Spinal cord (tissue), 10 donors: Measurements from ENCODE around the gene REXO2. TPM values are rescaled to one million over a fixed set of nuclear protein-coding genes. Genes with fewer than 3 reads are reported as not detected.

ENCODE experiments used
- DNase-seq, 6 donors: peaks; one replicate each; pipeline versions ENCODE4 v3.0.0 to v3.0.0-alpha.2; 2013 to 2015; ENCODE audit warnings: low spot score in 6 of 6, low read depth in 4 of 6
- H3K27ac ChIP-seq: one replicate; pipeline ENCODE4 v1.5.1; 2013; ENCODE audit warnings: low read depth, low read length, control low read depth
- H3K27me3 ChIP-seq: one replicate; pipeline ENCODE4 v1.6.1; 2013; ENCODE audit warnings: low read length; ENCODE audit not compliant: control insufficient read depth, insufficient read depth
- H3K36me3 ChIP-seq: one replicate; pipeline ENCODE4 v1.6.1; 2013; ENCODE audit warnings: low read length; ENCODE audit not compliant: control insufficient read depth, insufficient read depth
- H3K4me1 ChIP-seq: one replicate; pipeline ENCODE4 v1.6.1; 2013; ENCODE audit warnings: low read length; ENCODE audit not compliant: control insufficient read depth, insufficient read depth
- H3K4me3 ChIP-seq: one replicate; pipeline ENCODE4 v1.5.1; 2013; ENCODE audit warnings: low read depth, low read length, control low read depth
- H3K9me3 ChIP-seq: one replicate; pipeline ENCODE4 v1.6.1; 2013; ENCODE audit warnings: low read length; ENCODE audit not compliant: control insufficient read depth, insufficient read depth
- WGBS: methylation state at CpG from one replicate; pipeline ENCODE4 v1.1.5; 2013; ENCODE audit warnings: missing lambda C conversion rate; ENCODE audit not compliant: insufficient coverage; 5-methylcytosine and 5-hydroxymethylcytosine counted together
- polyA plus RNA-seq, 2 donors: library from polyadenylated mRNA; unstranded; fragments of 120-200 nt; gene quantifications; one replicate each; pipeline ENCODE4 v1.2.1, GENCODE V29; 2013; ENCODE audit not compliant: insufficient read length in 2 of 2
- total RNA-seq, 2 donors: library from RNA; depleted of rRNA in 1 of 2; stranded (reverse); fragments of 120-200 nt in 1 of 2; fragments of >200 nt in 1 of 2; gene quantifications; one replicate each; pipeline versions ENCODE4 v1.2.3 to v1.2.4, GENCODE V29; 2013 to 2014
- donor health status: healthy.

The REXO2 gene
- total and polyA plus RNA-seq, 4 donors: 65.4 to 76.1 (median 70.1) TPM

DNA sequence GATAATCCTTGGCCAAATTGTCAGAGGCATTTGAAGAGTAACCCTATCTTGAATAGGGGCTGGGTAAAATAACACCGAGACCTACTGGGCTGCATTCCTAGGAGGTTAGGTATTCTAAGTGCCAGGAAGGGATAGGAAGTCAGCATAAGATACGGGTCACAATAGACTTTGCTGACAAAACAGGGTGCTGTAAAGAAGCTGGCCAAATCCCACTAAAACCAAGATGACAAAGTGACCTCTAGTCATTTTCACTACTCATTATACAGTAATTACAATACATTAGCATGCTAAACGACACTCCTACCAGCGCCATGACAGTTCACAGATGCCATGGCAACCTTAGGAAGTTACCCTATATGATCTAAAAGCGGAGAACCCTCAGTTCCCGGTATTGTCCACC, 964 bp upstream of the REXO2 start:
- Histone ChIP-seq H3K36me3 (no peaks in the 10 kb centered on the region), H3K9me3 (no peaks in the 10 kb centered on the region), H3K27ac (no peak overlapping the region), H3K4me3 (no peak overlapping the region), H3K27me3 (no peaks in the 10 kb centered on the region), H3K4me1 (peaks cover 4% of the 10 kb centered on the region)
- WGBS: 37% methylated on average over 2 of the region's 6 CpGs
- DNase-seq: no peak

DNA sequence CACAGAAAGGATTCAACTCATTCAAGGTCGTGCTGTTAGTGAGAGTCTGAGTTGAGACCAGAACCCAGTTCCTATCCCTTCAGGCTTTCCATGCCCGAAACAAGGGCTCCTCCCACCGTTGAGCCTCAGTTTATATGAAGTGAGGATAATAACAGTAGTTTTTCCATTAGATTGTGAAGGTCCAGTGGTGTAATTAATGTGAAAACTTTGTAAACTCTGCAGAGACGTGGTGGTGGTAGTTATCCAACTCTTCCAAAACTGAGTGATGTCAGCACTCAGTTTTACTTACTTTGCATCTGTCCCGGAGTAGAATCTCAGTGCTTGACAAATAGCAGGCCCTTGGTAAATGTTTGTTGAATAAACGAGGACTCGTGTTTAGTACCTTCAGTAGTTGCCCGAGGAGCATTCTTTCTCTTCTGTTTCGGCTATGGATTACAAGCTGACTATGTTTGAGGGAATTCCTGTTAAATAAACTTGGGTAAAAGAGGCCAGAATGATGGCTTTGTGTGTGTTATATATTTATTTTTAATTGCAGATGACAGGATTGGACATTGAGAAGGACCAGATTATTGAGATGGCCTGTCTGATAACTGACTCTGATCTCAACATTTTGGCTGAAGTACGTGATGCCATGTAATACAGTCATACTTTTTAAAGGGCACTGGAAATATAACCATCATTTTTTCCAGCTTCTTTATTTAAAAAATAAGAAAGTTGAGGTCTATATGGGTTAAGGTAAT, 1.0 kb downstream of the REXO2 start:
- Histone ChIP-seq H3K9me3 (no peaks in the 10 kb centered on the region), H3K36me3 (no peaks in the 10 kb centered on the region), H3K4me3 (peak overlapping the region; percentile 94), H3K27ac (peak overlapping the region; percentile 75), H3K27me3 (no peaks in the 10 kb centered on the region), H3K4me1 (peaks cover 4% of the 10 kb centered on the region)
- peak in 1 of 6 donors; percentile 23 for DNase-seq
- 9% methylated on average over 5 of the region's 10 CpGs for WGBS

DNA sequence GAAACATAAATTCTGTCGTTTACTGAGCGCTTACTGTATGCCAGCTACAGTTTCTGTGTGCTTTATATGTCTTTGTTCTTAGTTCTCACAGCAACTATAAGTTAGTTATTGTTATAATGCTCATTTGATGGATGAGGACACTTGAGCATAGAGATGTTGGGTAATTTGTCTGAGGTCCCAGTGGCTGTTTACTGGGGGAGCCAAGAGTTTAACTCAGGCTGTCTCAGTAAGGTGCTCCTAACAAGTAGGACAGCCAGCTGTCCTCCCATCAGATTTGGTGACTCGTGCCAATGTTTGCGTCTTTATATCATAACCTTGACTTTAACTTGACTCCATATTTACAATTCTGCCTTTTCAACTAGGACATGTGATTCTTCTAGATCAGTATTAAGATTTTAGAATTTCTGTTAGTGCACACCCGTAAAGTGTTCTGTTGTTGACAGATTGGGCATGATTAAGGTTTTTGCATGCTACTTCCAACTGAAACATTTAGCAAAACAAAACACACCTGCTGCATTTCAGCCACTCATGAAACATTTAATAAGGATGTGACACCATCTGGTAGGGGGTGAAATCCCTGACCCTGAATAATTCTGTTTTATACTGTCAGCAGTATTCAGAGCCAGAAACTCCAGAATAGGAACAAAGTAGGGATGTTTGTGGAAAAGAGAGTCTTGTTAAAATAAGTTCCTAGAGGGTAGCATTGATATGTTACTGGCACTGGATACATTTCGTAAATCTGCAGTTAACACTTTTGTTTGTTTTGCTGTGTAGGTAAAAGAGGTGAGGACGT, 1.9 kb downstream of the REXO2 start:
- WGBS: 43% methylated on average over 1 of the region's 7 CpGs
- Histone ChIP-seq H3K4me1 (peaks cover 4% of the 10 kb centered on the region), H3K27ac (no peak overlapping the region), H3K4me3 (no peak overlapping the region), H3K27me3 (no peaks in the 10 kb centered on the region), H3K9me3 (no peaks in the 10 kb centered on the region), H3K36me3 (no peaks in the 10 kb centered on the region)
- DNase-seq: peak in 1 of 6 donors; percentile 24

DNA sequence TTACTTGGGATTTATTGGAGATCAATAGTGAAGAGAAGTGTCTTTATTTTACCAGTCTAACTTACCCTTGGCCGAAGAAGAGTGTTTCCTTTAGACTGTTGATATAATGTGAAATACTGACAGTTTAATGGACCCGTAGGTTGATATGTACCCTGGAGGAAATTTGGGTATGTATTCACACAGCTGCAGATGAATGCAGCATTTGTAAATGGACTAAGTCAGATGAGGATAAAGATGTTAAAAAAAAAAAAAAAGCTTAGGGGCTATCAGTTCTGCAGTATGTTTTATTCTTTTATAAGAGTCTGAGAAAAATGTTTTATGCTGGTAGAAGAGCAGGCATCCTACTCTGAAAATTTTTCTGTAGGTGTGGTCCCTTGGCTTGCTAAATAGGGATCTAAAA, 2.7 kb downstream of the REXO2 start:
- Histone ChIP-seq H3K4me3 (no peak overlapping the region), H3K27ac (no peak overlapping the region), H3K4me1 (peaks cover 4% of the 10 kb centered on the region), H3K36me3 (no peaks in the 10 kb centered on the region), H3K9me3 (no peaks in the 10 kb centered on the region), H3K27me3 (no peaks in the 10 kb centered on the region)
- no peak for DNase-seq
- 71% methylated on average over 2 of the region's 2 CpGs for WGBS

DNA sequence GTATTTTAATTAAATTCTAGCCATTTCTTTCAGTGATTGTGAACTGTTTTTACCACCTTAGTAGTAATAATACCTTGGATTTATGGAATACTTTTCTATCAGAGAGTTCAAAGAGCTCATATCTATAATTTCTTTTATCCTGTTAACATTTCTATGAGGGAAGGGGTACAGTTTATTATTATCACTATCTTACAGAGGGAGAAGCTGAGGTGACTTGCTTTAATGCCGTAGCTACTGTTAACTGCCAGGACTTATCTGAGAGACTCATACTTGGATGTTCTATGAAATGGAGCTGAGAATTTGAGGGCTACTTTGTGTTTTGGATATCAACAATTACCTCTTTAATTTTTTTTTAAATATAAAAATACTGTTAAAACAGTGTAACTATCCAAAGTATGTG, 3.3 kb downstream of the REXO2 start:
- Histone ChIP-seq H3K27me3 (no peaks in the 10 kb centered on the region), H3K9me3 (no peaks in the 10 kb centered on the region), H3K27ac (no peak overlapping the region), H3K36me3 (no peaks in the 10 kb centered on the region), H3K4me3 (no peak overlapping the region), H3K4me1 (peaks cover 4% of the 10 kb centered on the region)
- no CpG with 5 or more reads among the region's 1 CpG for WGBS
- DNase-seq: no peak

DNA sequence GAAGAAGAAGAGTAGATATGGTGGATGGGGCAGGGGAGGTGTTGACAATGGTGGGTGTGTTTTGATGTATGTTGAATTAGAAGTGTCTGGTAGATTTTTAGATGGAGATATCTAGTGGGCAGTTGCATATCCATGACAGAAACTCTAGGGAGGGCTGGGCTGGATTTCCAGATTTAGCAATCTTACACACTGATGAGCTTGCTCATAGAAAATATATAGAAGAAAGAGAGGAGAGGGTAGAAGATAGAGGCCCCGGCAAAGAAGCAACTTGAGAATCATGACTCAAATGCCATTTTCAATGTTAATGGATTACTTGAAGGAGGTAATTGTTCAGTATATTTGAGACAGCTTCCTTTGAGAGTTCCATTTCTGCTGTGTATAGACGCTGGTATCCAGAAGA, 8.2 kb downstream of the REXO2 start:
- no peaks in the 10 kb centered on the region for H3K27me3 ChIP-seq
- WGBS: 100% methylated on average over 2 of the region's 2 CpGs
- H3K36me3 ChIP-seq: no peaks in the 10 kb centered on the region
- no peak overlapping the region for H3K4me3 ChIP-seq
- no peaks in the 10 kb centered on the region for H3K4me1 ChIP-seq
- DNase-seq: no peak
- H3K27ac ChIP-seq: no peak overlapping the region
- no peaks in the 10 kb centered on the region for H3K9me3 ChIP-seq

DNA sequence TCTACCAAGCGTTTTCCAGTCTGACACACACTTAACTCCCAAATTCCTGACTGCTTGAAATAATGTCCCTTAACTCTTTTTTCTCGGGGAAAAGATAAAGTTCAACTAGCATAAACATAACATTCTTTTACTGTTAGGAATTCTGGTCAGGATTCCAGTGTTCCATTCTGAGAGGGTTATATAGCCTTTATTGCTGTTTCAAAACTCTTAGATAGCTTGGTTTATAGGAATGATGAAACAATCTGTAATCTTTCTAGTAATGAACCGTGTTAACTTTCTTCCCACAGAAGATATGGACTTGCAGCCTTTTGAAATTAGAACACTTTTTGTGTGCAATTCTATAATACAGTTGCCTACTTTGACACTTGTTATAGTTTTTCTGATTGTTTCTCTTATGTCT, 8.6 kb downstream of the REXO2 start:
- WGBS: 86% methylated on average over 1 of the region's 3 CpGs
- Histone ChIP-seq H3K27me3 (no peaks in the 10 kb centered on the region), H3K4me1 (no peaks in the 10 kb centered on the region), H3K27ac (no peak overlapping the region), H3K9me3 (no peaks in the 10 kb centered on the region), H3K36me3 (no peaks in the 10 kb centered on the region), H3K4me3 (no peak overlapping the region)
- DNase-seq: no peak

DNA sequence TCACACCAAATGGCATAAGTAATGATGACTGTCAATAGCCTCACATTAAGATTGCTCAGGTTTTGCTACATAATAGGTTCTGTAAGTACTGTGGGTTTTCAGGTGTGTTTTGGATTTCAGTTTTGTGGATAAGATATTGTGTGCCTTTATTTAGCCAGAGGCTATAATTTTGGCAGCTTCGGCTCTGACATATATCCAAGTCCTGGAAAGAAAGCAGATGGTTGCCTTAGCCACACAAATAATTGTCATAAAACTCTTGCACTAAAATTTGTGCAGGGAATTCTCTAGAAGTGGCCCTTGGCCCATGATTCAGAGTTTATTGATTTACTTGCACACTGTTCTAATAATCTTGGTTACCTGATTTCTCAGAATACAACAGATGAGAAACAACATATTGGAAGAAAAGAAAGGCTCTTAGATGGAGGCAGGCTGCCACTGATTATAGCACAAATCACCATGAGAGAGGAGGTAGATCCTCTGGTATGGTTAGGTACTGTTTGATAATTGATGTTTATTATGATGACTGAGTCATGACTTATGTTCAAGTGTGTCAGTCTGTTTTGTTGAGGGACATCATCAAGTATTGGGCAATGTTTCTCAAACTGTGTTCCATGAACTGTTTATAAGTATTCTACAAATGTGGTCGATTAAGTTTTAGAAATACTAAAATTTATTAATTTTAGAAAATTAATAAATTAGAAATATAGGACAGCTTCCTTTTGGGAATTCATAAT, 9.6 kb downstream of the REXO2 start:
- Histone ChIP-seq H3K4me3 (no peak overlapping the region), H3K4me1 (no peaks in the 10 kb centered on the region), H3K27ac (no peak overlapping the region), H3K27me3 (no peaks in the 10 kb centered on the region), H3K9me3 (no peaks in the 10 kb centered on the region), H3K36me3 (no peaks in the 10 kb centered on the region)
- no CpG with 5 or more reads among the region's 2 CpGs for WGBS
- no peak for DNase-seq

DNA sequence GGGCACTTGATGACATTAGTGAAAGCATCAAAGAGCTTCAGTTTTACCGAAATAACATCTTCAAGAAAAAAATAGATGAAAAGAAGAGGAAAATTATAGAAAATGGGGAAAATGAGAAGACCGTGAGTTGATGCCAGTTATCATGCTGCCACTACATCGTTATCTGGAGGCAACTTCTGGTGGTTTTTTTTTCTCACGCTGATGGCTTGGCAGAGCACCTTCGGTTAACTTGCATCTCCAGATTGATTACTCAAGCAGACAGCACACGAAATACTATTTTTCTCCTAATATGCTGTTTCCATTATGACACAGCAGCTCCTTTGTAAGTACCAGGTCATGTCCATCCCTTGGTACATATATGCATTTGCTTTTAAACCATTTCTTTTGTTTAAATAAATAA, 10.6 kb downstream of the REXO2 start:
- WGBS: 52% methylated on average over 3 of the region's 6 CpGs
- Histone ChIP-seq H3K36me3 (no peaks in the 10 kb centered on the region), H3K4me1 (no peaks in the 10 kb centered on the region), H3K27ac (no peak overlapping the region), H3K9me3 (no peaks in the 10 kb centered on the region), H3K4me3 (no peak overlapping the region), H3K27me3 (no peaks in the 10 kb centered on the region)
- DNase-seq: peak in 1 of 6 donors; percentile 25
